HL-60 (cell line): ENCODE data around the gene FRZB.

ENCODE experiments used
- GABPA ChIP-seq: IDR thresholded peaks from 2 replicates; pipeline ENCODE4 v1.6.1; 2012; ENCODE audit warnings: low read depth
- POLR2AphosphoS5 ChIP-seq: IDR thresholded peaks from 2 replicates; pipeline ENCODE4 v1.6.1; 2012; ENCODE audit warnings: low read depth
- SPI1 ChIP-seq: IDR thresholded peaks from 2 replicates; pipeline ENCODE4 v1.6.1; 2012; ENCODE audit warnings: low read depth, mild to moderate bottlenecking, borderline replicate concordance
- TF ChIP-seq, protein P1 (sequence below): IDR thresholded peaks from one replicate; pipeline ENCODE4 v1.5.1; 2011; ENCODE audit warnings: low read length, control low read depth, inconsistent platforms; ENCODE audit not compliant: insufficient read depth

DNA sequence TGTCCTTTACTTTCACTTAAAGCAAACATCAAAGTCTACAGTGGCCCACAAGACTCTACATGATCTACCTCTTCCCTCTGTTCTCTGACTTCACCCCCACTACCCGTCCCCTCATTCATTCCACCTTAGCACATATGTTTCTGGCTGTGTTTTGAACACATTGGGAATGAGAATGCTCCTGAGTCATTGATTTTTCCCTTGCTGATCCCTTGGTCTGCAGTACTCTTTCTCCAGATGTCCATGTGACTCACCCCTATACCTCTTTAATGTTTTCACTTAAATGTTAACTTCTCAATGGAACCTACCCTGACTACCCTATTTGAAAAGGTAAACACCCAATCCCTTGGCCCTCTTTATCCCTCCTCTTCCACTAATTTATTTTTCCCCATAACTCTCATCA lies 30.7 kb upstream of the FRZB start:
- TF ChIP-seq, protein P1, sequence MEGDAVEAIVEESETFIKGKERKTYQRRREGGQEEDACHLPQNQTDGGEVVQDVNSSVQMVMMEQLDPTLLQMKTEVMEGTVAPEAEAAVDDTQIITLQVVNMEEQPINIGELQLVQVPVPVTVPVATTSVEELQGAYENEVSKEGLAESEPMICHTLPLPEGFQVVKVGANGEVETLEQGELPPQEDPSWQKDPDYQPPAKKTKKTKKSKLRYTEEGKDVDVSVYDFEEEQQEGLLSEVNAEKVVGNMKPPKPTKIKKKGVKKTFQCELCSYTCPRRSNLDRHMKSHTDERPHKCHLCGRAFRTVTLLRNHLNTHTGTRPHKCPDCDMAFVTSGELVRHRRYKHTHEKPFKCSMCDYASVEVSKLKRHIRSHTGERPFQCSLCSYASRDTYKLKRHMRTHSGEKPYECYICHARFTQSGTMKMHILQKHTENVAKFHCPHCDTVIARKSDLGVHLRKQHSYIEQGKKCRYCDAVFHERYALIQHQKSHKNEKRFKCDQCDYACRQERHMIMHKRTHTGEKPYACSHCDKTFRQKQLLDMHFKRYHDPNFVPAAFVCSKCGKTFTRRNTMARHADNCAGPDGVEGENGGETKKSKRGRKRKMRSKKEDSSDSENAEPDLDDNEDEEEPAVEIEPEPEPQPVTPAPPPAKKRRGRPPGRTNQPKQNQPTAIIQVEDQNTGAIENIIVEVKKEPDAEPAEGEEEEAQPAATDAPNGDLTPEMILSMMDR = no peak
- TF ChIP-seq POLR2AphosphoS5 = no peak
- no peak for TF ChIP-seq GABPA
- no peak for TF ChIP-seq SPI1
